ENCODE measurements around the gene TAF15. TPM values are rescaled to one million over a fixed set of nuclear protein-coding genes. Genes with fewer than 3 reads are reported as not detected.

TAF15 gene
- total RNA-seq, 1 donor: 74.3 TPM

DNA sequence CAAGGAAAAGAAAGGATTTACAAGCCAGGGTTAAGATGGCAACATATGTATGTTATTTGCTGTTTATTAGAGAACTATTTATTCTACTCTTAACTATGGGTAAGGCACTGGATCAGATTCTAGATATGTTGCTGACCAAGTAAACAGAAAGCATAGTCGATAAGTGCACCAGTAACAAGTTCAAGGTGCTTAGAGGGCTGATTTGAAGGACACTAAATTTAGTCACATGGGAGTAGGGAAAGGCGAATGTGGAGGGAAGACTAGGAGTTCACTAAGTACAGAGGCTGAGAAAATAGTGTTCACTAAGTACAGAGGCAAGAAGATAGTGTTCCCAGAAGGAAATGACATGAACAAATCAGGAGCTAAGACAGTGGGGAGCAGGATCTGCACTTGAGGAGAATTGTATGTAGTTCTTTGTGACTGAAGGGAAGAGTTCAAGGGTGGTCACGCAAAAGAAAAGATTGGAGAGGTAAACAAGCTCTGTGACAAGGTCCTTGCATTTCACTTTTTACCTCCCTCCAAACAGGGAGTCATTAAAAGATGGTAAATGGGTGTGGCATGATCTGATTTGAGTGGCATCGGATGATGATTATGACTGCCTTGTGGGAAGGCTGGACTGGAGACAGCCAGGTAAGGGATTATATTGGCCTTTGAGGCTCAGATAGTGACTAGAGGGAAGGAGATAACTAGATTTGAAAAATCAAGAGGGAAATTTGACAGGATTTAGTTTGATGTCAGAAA is 38.5 kb downstream of the TAF15 start:
- H3K4me3 ChIP-seq (ENCODE audit: low read depth, low read length): no peak overlapping the region
- TF ChIP-seq, protein P1, sequence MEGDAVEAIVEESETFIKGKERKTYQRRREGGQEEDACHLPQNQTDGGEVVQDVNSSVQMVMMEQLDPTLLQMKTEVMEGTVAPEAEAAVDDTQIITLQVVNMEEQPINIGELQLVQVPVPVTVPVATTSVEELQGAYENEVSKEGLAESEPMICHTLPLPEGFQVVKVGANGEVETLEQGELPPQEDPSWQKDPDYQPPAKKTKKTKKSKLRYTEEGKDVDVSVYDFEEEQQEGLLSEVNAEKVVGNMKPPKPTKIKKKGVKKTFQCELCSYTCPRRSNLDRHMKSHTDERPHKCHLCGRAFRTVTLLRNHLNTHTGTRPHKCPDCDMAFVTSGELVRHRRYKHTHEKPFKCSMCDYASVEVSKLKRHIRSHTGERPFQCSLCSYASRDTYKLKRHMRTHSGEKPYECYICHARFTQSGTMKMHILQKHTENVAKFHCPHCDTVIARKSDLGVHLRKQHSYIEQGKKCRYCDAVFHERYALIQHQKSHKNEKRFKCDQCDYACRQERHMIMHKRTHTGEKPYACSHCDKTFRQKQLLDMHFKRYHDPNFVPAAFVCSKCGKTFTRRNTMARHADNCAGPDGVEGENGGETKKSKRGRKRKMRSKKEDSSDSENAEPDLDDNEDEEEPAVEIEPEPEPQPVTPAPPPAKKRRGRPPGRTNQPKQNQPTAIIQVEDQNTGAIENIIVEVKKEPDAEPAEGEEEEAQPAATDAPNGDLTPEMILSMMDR (IDR thresholded peaks at IDR 0.05; ENCODE audit: insufficient read depth, low read length): no peak
- DNase-seq (ENCODE audit: low read depth): no peak

DNA sequence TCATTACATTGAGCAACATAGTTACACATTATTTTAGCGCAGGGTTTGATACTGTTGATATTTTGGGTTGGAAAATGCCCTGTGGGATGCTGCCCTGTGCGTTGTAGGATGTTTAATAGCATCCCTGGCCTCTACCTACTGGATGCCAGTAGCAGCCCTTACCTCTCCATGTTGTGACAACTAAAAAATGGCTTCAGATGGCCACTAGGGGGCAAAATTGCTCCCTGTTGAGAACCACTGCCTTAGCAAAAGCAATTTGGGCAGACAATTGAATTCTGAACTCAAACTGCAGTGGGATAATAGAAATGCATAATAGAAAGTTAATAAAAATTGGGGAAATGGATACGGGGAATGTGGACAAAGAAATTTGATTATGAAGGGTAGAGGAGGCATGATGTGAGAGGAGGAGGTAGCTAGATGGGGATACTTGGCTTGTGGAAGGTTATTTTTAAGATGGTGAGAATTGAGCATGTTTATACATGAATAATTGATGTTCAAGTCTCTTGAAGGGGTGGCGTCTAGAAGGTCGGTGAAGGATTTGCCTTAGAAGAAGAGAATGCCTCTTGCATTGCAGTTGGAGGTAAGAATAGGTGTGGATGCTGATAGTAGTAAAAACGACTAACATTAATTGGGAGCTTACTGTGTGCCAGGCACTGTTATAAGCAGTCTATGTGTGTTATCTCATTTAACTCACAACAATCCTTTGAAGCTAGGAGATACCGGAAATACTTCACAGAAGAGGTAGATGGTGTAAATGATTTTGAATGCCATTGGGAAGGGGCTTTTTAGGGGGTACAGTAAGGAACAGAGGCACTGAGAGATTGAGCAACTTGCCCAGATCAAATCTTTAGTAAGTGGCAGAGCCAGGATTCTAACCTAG is 40.4 kb downstream of the TAF15 start:
- H3K4me3 ChIP-seq (ENCODE audit: low read depth, low read length): no peak overlapping the region
- DNase-seq (ENCODE audit: low read depth): peak; percentile 83
- TF ChIP-seq, protein P1 (IDR thresholded peaks at IDR 0.05; ENCODE audit: insufficient read depth, low read length): peak; percentile 79

DNA sequence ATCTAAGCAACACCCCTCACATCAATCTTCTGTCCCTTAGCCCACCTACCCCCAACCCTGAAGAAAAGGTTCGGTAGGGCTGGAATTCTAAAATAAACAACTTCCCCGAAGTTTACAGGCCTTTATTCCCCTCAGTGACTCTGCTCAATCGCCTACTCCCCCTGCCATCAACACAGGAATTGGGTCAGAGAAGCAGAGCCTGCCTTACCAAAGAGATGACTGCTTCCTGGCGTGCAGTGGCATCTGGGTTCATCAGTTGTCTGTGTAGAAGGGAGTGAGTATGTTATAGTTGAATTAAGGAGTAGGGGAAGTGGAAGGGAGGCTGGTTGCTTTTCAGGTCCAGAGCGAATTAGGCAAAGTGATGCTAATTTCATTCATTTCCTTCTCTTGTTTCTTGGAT is 46.7 kb downstream of the TAF15 start:
- H3K4me3 ChIP-seq (ENCODE audit: low read depth, low read length): no peak overlapping the region
- TF ChIP-seq, protein P1 (IDR thresholded peaks at IDR 0.05; ENCODE audit: insufficient read depth, low read length): no peak
- no peak for DNase-seq (ENCODE audit: low read depth)

DNA sequence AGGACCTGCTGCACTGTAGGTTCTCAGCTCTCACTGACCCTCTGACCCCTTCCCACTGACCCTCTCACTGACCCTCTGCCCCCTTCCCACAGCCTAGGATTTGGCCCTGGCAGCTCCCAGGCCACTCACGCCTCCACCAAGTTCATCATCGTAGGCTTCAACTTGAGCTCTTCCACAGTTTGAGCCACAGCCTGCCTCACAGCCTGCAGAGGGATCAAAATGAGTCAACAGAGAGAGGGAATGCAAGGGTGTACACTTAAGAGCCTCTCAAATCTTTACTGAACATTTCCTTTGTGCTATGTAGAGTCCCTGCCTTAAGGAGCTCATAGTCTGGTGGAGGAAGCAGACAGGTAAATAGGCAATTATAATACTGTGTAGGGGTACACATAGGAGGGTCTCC is 47.3 kb downstream of the TAF15 start:
- TF ChIP-seq, protein P1 (IDR thresholded peaks at IDR 0.05; ENCODE audit: insufficient read depth, low read length): no peak
- DNase-seq (ENCODE audit: low read depth): no peak
- no peak overlapping the region for H3K4me3 ChIP-seq (ENCODE audit: low read depth, low read length)

DNA sequence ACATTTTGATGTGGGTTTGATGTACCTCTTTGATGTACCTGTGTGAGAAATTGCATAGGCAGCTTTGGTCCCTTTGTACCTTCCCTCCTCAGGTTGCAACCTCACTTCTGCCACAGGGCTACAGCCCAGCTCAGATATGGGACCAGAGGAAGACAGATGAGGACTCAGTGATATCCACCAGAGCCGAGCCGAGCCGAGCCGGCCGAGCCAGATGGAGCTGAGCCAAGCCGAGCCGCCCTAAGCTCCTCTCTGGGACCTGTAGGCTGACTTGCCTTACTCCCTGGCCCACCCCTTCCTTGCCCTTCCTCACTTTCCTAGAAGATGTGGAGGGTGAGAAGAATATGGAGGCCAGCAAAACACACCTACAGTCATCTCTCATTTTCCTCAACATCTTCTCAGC is 55.6 kb downstream of the TAF15 start:
- no peak overlapping the region for H3K4me3 ChIP-seq (ENCODE audit: low read depth, low read length)
- TF ChIP-seq, protein P1 (IDR thresholded peaks at IDR 0.05; ENCODE audit: insufficient read depth, low read length): no peak
- DNase-seq (ENCODE audit: low read depth): no peak

DNA sequence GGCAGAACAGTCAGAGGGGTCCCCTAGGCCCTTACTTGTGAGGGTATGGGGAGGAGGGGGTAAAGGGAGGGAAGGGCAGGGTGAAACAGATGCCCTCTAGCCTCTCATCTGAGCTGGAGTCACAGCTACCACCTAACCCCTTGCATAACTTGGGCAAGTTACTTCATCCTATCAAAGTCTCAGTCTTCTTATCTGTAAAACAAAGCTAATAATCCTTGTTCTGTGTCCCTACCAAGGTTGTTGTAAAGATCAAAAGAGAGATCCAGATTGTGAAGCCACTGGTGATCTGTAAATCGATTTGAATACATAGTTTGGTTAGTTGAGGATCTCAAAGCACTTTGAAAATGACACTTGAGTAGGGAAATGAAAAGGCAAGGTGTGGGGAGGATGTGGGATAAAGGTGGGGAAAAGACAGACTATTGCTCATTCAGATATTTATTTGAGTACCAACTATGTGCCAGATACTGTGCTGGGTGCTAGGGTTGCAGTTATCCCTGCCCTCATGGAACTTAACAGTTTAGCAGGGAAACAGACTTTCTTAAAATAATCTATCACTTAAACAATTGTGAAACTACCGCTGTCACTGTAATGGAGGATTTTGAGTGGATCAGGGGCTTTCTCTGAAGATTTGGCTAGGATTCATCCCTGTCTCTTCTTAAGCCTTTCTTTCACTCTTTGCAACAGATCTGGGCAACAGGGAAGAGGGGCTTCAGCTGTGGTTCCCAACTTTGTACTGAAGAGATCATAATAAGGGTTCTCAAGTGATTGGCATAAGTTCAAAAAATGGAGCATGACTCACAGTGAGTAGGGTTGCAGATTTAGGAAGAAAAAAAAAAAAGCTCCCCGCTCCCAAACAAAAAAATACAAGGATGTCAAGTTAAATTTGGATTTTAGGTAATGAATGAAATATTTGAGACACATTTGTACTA is 56.4 kb downstream of the TAF15 start:
- DNase-seq (ENCODE audit: low read depth): peak; percentile 62
- H3K4me3 ChIP-seq (ENCODE audit: low read depth, low read length): no peak overlapping the region
- TF ChIP-seq, protein P1 (IDR thresholded peaks at IDR 0.05; ENCODE audit: insufficient read depth, low read length): no peak
